HG03354 (cell line): Measurements from ENCODE around the gene TWNK.
A peak's percentile ranks its signal among the peaks of the same experiment; 100 is the strongest.

Experiments
- ATAC-seq: cut with Tn5 transposase; IDR thresholded peaks from one replicate; pipeline ENCODE4 v1.9.1; 2021; ENCODE audit warnings: mild to moderate bottlenecking; ENCODE audit not compliant: unreplicated experiment, poor library complexity, severe bottlenecking

Gene TWNK

DNA sequence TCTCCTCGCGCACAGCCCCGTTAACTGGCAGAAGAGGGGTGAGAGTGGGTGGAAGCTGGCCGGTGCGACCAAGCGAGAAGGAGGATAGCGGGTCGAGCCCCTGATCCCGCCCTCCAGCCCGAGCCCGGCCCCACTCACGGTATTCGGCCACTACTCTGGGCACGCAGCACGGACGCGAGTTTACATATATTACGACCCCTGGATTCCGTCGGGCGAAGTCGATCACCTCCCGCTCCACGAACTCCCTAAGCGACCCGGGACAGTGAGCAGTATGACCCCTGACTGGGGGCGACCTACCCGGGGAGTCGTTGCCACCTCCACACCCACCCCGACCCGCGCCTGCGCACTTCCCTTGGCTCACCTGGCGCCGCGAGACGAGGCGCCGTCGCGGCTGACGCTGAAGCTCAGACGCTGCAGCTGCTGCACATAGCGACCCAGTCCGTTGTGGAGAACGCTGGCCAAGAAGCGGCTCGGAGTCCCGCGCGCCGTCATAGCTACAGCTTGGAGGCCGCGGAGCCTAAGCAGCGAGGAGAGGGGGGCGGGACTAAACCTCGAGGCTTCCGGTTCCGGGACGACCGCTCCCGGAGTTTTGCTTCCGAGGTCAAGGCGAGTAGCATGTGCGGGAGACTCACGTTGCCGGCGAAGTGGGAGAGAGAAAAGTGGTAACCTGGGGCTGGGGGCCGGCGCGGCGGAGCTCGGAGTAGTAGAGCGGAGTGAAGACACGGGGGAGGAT lies at the start of gene TWNK, which contains the start of gene MRPL43:
Gene TWNK (plus strand): TSS at position 592 of the 733 bp plus-strand sequence. CDS start 668 bp downstream, outside the sequence.
Gene MRPL43 (minus strand): TSS at position 546 of the 733 bp plus-strand sequence. CDS start 54 bp downstream, at position 492.
- ATAC-seq: peak; percentile 87

DNA sequence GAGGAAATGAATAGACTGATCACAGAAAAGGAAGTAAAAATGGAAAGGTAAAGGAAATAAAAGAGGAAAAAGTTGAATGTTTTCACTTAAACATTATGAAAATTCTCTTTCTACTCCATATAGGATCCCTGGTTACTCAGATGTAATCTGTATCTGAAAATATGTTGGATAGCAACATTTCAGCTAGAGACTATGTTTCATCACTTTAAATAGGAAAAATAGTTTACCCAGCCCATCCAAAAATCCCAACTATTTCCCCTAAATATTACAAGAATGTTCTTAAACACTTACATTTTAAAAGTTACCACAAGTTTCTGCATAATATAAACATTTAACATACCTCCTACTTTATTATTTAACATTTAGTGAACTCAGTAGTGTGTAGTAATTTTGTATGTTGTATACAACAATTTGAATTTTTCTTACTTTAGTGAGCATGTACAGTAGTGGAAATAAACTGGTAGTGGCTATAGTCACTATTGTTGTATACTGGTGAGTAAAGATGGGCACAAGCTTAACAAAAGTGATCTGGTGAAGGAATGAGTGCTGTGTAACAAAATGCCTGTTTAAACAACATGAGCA lies 47.5 kb upstream of the TWNK start:
- no peak for ATAC-seq

- no peak for ATAC-seq
Measured at GRCh38 chr10:100942229-100942628, 45.1 kb upstream of the TWNK start.

GRCh38 chr10:100943508-100943907 lies 43.8 kb upstream of the TWNK start:
- ATAC-seq: no peak

DNA sequence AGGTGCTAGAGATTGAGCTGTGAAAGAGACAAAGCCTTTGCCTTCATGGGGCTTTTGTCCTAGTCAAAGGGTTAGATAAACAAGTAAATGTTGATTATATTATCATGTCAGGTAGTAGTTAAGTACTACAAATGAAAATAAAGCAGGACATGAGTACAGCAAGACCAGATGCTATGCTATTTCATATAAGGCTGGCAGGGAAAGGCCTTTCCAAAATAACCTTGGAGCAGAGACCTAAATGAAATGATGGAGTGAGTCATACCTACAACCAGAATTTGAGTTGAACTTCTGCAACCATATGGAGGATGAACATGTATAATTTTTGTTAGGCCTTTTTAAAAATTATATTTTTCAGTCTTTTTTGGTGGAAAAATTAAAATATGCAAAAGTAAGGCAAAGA lies 41.6 kb upstream of the TWNK start:
- no peak for ATAC-seq

GRCh38 chr10:100948916-100949315 lies 38.4 kb upstream of the TWNK start:
- no peak for ATAC-seq

DNA sequence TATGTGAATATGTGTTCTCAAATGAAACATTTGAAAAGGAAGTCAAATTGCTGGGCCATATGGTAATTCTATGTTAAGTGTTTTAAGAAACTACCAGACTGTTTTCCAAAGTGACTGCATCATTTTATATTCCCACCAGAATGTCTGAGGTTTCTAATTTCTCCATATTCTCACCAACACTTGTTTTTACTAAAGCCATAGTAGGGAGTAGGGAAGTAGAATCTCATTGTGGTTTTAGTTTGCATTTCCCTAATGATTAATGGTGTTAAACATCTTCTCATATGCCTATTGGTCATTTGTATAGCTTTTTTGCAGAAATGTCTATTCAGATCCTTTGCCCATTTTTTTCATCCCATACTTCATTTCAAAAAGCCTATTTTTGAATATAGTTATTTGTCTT lies 27.1 kb upstream of the TWNK start:
- ATAC-seq: no peak

DNA sequence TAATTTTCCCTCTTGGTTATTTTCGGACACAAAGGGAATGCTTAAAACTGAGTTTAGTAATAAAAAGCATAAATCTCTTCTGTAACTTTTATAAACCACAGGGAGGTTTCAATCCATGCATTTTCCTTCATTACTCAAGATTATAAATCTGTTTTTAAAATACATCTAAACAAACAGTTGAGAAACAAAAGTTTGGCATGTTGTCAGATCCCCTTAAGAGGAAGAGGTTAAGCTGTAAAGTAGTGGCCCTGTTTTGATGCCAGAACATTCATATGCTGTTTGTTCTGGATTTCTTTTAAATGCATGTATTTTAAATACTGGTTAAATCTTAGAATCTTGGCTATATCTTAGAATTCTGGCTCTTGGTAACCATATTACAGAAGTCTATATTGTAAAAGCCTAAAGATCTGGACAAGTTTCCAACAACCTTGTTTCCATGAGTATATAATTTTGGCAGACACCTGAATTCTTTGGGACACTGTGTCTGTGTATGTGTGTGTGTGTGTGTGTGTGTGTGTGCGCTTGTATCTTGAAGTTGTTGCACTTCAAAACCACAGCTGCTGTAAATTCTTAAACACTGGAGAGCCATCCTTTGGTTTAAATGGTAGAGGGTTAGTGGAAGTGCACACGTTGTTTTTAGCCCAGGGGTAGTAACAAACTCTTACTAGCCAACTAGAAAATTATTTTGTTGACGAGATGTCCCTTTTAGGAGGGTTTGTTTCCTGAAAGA lies 24.8 kb upstream of the TWNK start:
- ATAC-seq: no peak

DNA sequence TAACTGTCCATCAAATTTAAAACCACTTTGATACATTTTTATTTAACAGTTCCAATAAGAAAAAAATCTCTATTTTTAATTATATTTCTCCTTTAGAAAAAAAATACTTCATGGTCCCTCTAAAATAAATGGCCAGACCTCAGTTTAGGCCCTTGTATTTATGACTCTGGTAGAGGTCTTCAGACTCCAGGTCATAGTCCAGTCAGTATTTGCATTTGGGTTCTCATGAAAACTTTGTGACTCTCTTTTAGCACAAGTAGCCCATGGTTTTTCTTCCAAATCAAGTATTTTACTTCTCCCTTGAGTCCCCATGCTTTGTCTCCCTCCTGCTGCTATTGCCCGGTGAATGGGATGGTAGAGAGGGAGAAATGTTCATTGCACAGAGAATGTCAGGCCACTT lies 23.5 kb upstream of the TWNK start:
- ATAC-seq: no peak

DNA sequence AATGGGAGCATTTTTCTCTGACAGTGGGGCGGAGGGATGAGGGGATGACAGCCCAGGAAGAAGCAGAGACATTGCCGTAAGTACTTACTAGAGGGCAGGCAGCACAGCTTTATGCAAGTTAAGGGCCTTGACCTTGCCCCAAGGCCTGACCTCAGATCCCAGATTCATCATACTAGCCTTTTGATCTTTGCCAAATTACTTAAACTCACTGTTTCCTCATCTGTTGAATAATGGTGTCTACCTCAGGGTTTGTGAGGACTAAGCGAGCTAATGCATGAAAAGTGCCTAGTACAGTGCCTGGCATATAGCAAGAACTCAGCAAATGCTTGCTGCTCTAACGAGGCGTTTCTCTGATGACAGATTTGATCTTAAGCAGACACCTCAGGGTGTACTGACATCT lies 21.5 kb upstream of the TWNK start:
- no peak for ATAC-seq

- no peak for ATAC-seq
Measured at GRCh38 chr10:100966887-100967286, 20.5 kb upstream of the TWNK start.

DNA sequence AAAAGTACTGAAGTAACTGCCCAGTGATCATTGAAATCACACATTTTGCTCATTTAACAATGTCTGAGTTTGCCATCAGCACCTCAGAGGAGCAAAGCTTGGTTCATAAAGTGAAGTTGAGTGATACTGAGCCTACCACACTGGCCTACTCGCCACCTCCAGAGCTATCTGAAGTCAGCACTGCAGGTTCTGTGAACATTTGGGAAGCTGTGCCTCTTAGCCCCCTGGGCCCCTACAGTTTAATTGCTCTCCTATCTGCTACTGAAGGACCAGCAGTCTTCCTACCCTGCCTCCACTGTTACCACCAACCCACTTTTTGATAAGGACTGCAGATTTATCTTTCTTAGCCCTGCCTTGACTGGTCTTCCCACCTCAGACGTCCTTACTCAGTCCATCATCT lies 20.0 kb upstream of the TWNK start:
- no peak for ATAC-seq

- no peak for ATAC-seq
Measured at GRCh38 chr10:100968062-100968736, 19.1 kb upstream of the TWNK start.

GRCh38 chr10:100968863-100969186 lies 18.5 kb upstream of the TWNK start:
- ATAC-seq: no peak

DNA sequence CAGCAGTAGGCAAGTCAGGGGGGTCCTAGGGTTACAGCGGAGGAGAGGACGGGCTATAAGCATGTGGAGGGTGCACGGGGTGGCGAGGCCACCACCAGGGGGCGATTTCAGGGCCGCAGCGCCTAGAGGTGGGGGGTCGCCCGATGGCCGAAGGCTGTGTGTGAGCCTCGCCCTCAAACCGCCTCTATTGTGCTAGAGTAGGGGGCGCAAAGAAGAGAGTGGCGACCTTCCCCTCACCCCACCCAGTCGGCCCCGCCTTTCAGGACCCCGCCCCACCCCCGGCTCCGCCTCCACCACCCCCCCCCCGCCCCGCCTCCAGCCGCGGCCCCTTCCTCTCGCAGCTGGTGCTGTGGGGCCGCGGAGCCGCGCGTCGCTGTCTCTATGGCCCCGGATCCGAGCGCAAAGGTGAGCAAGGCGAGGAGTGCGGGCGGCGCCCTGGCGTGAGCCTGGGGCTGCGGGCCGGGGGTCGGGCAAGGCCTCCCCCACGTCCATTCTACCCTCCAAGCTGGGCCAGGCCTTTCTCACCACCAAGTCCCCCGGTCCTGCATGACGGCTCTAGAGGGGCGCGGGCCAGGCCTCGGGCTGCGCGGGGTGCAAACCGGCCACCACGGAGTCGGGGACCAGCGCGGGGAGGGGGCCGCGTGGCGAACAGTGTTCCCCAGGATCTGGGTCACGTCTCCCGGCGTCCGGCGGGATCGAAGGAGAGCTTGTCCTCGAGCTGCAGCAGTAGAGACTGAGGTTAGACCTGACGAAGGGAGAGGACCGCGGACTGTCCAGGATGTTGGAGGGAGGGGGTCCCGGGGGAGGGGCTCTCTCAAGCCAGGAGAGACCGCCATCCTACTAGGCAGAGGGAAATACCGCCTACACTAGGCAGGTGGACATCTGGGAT lies 17.9 kb upstream of the TWNK start, which contains the start of gene SEMA4G:
Gene SEMA4G (plus strand): TSS at position 318 of the 889 bp plus-strand sequence. CDS start 3,409 bp downstream, outside the sequence.
- ATAC-seq: peak; percentile 74

- ATAC-seq: no peak
Measured at GRCh38 chr10:100970076-100970913, 17.0 kb upstream of the TWNK start.

DNA sequence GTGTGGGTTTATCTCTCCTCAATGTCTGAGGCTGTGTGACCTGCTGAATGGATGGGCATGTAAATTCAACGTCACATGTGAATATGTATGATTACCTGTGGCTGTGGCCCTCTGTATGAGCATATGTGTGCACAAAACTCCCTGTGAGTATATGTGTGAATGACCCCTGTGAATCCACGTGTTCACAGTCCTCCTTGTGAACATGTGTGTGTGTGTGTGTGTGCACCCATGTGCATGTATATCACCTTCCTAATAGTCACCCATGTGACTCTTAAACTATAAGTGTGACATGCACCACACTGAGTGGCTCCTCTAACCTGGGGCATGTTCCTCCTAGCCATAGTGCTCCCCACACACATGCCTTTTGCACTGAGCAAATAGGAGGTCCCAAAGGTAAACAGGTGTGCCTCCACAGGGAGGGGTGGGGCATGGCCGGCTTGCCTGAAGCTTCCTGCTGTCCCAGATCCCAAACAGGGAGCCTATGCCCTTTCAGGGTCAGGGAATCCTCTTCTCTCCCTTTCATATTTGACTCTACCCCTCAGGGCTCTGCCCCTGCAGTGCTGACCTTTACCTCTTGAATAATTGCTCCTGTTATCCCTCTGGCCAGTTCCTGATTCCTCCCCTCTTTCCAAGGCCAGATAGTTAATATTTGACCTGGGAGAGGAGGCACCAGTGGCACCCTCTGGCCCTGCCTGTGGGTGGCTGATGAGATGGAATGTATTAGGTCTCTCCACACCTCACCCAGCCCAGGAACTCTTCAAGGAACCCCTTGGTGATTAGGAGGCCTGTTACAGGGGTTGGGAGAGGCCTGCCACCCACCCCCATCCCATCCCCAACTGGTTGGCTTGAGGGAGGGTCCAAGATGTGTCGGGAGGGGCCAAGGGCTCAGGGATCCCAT lies 16.2 kb upstream of the TWNK start:
- ATAC-seq: no peak
